Progenitor cell of endocrine pancreas (in vitro differentiated cells): ENCODE measurements around the gene CLN5. TPM values are rescaled to one million over a fixed set of nuclear protein-coding genes. Genes with fewer than 3 reads are reported as not detected.
"Not testable (repeated sequence)": the region's sequence is repeated elsewhere in the genome, so short reads cannot be mapped to it uniquely, and the experiment has no call there.

Experiments
- DNase-seq: peaks from one replicate; pipeline ENCODE4 v3.0.0; 2021; ENCODE audit warnings: low spot score; ENCODE audit not compliant: unreplicated experiment
- H3K27ac Mint-ChIP-seq: 2 replicates; pipeline ENCODE4 v1.8.0; 2021; ENCODE audit warnings: mild to moderate bottlenecking, moderate library complexity, mixed read lengths
- H3K27me3 Mint-ChIP-seq: 2 replicates; pipeline ENCODE4 v1.8.0; 2021; ENCODE audit warnings: mixed read lengths
- H3K36me3 Mint-ChIP-seq: 2 replicates; pipeline ENCODE4 v1.8.0; 2022; ENCODE audit warnings: mixed read lengths; ENCODE audit not compliant: insufficient read depth
- H3K4me1 Mint-ChIP-seq: 2 replicates; pipeline ENCODE4 v1.8.0; 2021; ENCODE audit warnings: low read depth, mixed read lengths
- H3K4me3 Mint-ChIP-seq: 2 replicates; pipeline ENCODE4 v1.8.0; 2021; ENCODE audit warnings: low read depth, mild to moderate bottlenecking, moderate library complexity, mixed read lengths
- H3K9me3 Mint-ChIP-seq: 2 replicates; pipeline ENCODE4 v1.8.0; 2021; ENCODE audit warnings: low read depth, mixed read lengths
- total RNA-seq: library from RNA; stranded (reverse); gene quantifications from 2 replicates; pipeline ENCODE4 v1.2.1, GENCODE V29; 2021
- TF ChIP-seq, protein P1 (sequence below): fragments of 200-600 bp; sonication (generic); IDR thresholded peaks from one replicate; pipeline ENCODE4 v1.5.0; 2021; ENCODE audit warnings: antibody characterized with exemption, mild to moderate bottlenecking; ENCODE audit not compliant: unreplicated experiment

Gene CLN5
- total RNA-seq, 1 donor from 2014 or later: 21.4 TPM

GRCh38 chr13:76958841-76959432, 32.9 kb upstream of the CLN5 start:
- TF ChIP-seq, protein P1, sequence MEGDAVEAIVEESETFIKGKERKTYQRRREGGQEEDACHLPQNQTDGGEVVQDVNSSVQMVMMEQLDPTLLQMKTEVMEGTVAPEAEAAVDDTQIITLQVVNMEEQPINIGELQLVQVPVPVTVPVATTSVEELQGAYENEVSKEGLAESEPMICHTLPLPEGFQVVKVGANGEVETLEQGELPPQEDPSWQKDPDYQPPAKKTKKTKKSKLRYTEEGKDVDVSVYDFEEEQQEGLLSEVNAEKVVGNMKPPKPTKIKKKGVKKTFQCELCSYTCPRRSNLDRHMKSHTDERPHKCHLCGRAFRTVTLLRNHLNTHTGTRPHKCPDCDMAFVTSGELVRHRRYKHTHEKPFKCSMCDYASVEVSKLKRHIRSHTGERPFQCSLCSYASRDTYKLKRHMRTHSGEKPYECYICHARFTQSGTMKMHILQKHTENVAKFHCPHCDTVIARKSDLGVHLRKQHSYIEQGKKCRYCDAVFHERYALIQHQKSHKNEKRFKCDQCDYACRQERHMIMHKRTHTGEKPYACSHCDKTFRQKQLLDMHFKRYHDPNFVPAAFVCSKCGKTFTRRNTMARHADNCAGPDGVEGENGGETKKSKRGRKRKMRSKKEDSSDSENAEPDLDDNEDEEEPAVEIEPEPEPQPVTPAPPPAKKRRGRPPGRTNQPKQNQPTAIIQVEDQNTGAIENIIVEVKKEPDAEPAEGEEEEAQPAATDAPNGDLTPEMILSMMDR: no peak
- H3K4me3 Mint-ChIP-seq: no peak overlapping the region
- H3K27me3 Mint-ChIP-seq: no peaks in the 10 kb centered on the region
- DNase-seq: no peak
- H3K27ac Mint-ChIP-seq: no peak overlapping the region
- H3K9me3 Mint-ChIP-seq: peaks cover 21% of the 10 kb centered on the region
- H3K36me3 Mint-ChIP-seq: no peaks in the 10 kb centered on the region
- H3K4me1 Mint-ChIP-seq: no peaks in the 10 kb centered on the region

GRCh38 chr13:76959734-76960133, 32.1 kb upstream of the CLN5 start:
- H3K27ac Mint-ChIP-seq, H3K27me3 Mint-ChIP-seq, H3K4me3 Mint-ChIP-seq, H3K36me3 Mint-ChIP-seq, DNase-seq, H3K4me1 Mint-ChIP-seq: not testable (repeated sequence)
- H3K9me3 Mint-ChIP-seq: peaks cover 21% of the 10 kb centered on the region

- Mint-ChIP-seq H3K27ac (no peak overlapping the region), H3K4me1 (peaks cover 20% of the 10 kb centered on the region), H3K36me3 (no peaks in the 10 kb centered on the region), H3K9me3 (peaks cover 6% of the 10 kb centered on the region), H3K27me3 (peaks cover 3% of the 10 kb centered on the region), H3K4me3 (no peak overlapping the region)
- no peak for DNase-seq
- TF ChIP-seq, protein P1: no peak
Measured at GRCh38 chr13:76965759-76966421, 26.0 kb upstream of the CLN5 start.

GRCh38 chr13:76967031-76967430, 24.9 kb upstream of the CLN5 start:
- Mint-ChIP-seq H3K4me3 (no peak overlapping the region), H3K27me3 (peaks cover 3% of the 10 kb centered on the region), H3K4me1 (peaks cover 21% of the 10 kb centered on the region), H3K9me3 (peaks cover 5% of the 10 kb centered on the region), H3K27ac (no peak overlapping the region), H3K36me3 (no peaks in the 10 kb centered on the region)
- no peak for DNase-seq
- TF ChIP-seq, protein P1: no peak

GRCh38 chr13:76968041-76968440, 23.8 kb upstream of the CLN5 start:
- Mint-ChIP-seq H3K36me3 (no peaks in the 10 kb centered on the region), H3K27ac (no peak overlapping the region), H3K9me3 (no peaks in the 10 kb centered on the region), H3K4me3 (no peak overlapping the region), H3K27me3 (peaks cover 6% of the 10 kb centered on the region), H3K4me1 (peaks cover 22% of the 10 kb centered on the region)
- no peak for DNase-seq
- TF ChIP-seq, protein P1: no peak
